NCI-H1092 (cell line): ENCODE data around the gene ZEB1.
"Not testable (repeated sequence)": the region's sequence is repeated elsewhere in the genome, so short reads cannot be mapped to it uniquely, and the experiment has no call there.

Experiments used
- DNase-seq: peaks from one replicate; lab custom pipeline; 2025; lab: John Stamatoyannopoulos, UW

The ZEB1 gene

GRCh38 chr10:31508882-31509281 lies 189.9 kb downstream of the ZEB1 start:
- no peak for DNase-seq

GRCh38 chr10:31509989-31510388 lies 191.0 kb downstream of the ZEB1 start:
- DNase-seq = no peak

GRCh38 chr10:31515116-31515515 lies 196.1 kb downstream of the ZEB1 start:
- no peak for DNase-seq

GRCh38 chr10:31515819-31516402 lies 196.9 kb downstream of the ZEB1 start:
- no peak for DNase-seq

GRCh38 chr10:31520986-31521831 lies 202.2 kb downstream of the ZEB1 start:
- no peak for DNase-seq

- DNase-seq = no peak
Observed at GRCh38 chr10:31522820-31523219, 203.8 kb downstream of the ZEB1 start.

- DNase-seq = no peak
Observed at GRCh38 chr10:31524460-31524859, 205.4 kb downstream of the ZEB1 start.

- DNase-seq = no peak
Observed at GRCh38 chr10:31526178-31526577, 207.2 kb downstream of the ZEB1 start.

- DNase-seq = no peak
Observed at GRCh38 chr10:31526681-31527080, 207.7 kb downstream of the ZEB1 start.

- DNase-seq = no peak
Observed at GRCh38 chr10:31528831-31529230, 209.8 kb downstream of the ZEB1 start.

- DNase-seq = no peak
Observed at GRCh38 chr10:31536302-31536701, 217.3 kb downstream of the ZEB1 start.

- DNase-seq = no peak
Observed at GRCh38 chr10:31549896-31550295, 230.9 kb downstream of the ZEB1 start.

- DNase-seq = no peak
Observed at GRCh38 chr10:31554556-31554955, 235.5 kb downstream of the ZEB1 start.

- no peak for DNase-seq
Observed at GRCh38 chr10:31557854-31558253, 238.8 kb downstream of the ZEB1 start.

GRCh38 chr10:31568252-31568861 lies 249.3 kb downstream of the ZEB1 start:
- not testable (repeated sequence) for DNase-seq

GRCh38 chr10:31574577-31574976 lies 255.6 kb downstream of the ZEB1 start:
- DNase-seq = no peak

- DNase-seq = no peak
Observed at GRCh38 chr10:31578181-31578852, 259.3 kb downstream of the ZEB1 start.

GRCh38 chr10:31578951-31579350 lies 259.9 kb downstream of the ZEB1 start:
- DNase-seq = no peak
